ENCODE data around the gene CLDN9.

GRCh38 chr16:3010510-3010909 is 2.2 kb upstream of the CLDN9 start:
- TF ChIP-seq CTCF (IDR thresholded peaks at IDR 0.05) (no peak), POLR2A (IDR thresholded peaks at IDR 0.05) (no peak)

Measured in right lobe of liver (tissue), 4 donors.